Stimulated activated naive CD4-positive, alpha-beta T cell treated with Interleukin-2 at 50 U/mL for 16 hours (primary cell): ENCODE data around the gene RAI14.

ENCODE experiments used
- DNase-seq: peaks from one replicate; lab custom pipeline; 2025; lab: John Stamatoyannopoulos, UW

RAI14 gene

DNA sequence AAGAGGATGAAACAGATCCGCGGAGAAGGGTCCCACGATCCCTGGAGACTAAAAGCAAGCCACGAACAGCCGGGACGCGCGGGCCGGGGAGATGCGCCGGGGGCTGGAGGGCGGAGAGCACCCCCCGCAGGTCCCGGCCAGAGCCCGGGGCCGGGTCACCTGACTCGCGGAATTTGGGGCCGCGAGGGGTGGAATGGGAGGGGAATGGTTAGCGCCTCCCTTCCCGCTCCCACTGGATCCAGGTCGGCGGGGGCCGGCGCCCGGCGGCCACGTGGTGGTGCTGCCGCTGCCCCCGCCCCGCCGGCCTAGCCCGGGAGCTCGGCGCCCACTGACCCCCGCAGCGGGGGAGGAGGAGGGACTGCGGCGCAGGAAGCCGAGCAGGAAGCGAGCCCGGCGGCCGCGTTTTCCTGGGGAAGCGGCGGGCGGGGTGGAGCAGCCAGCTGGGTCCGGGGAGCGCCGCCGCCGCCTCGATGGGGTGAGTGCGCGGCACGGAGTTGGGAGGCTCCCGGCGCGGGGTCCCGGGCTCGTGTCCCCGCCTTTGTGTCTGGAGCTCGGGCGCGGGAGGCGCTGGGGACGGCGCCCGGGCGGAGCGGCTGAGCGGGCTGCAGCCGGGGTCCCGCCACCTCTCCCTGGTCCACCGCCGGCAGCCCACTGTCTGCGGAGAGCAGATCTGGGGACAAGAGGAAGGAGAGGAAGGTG lies at the start of gene RAI14:
Gene RAI14, plus strand, starts transcription at position 328 of the 699 bp plus-strand sequence. CDS start 30,592 bp downstream, outside the sequence.
- DNase-seq: no peak

DNA sequence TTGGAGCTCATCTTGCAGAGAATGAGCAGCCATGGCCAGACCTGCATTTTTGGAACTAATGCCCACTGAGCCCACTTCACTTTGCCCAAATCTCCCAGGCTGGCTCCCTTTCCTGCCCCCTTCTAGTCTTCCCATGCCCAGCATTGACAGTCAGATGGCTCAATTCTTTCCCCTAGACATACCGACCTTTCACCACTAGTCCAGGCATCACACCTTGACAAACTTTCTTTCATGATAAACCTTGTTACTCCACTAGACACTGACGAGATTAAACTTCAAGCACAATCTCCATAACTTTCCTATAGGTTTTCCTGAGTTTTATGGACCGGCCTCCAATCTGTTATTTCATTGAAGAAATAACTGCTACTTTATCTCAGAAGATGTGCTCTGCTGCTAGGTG lies 47.8 kb upstream of the RAI14 start:
- no peak for DNase-seq

DNA sequence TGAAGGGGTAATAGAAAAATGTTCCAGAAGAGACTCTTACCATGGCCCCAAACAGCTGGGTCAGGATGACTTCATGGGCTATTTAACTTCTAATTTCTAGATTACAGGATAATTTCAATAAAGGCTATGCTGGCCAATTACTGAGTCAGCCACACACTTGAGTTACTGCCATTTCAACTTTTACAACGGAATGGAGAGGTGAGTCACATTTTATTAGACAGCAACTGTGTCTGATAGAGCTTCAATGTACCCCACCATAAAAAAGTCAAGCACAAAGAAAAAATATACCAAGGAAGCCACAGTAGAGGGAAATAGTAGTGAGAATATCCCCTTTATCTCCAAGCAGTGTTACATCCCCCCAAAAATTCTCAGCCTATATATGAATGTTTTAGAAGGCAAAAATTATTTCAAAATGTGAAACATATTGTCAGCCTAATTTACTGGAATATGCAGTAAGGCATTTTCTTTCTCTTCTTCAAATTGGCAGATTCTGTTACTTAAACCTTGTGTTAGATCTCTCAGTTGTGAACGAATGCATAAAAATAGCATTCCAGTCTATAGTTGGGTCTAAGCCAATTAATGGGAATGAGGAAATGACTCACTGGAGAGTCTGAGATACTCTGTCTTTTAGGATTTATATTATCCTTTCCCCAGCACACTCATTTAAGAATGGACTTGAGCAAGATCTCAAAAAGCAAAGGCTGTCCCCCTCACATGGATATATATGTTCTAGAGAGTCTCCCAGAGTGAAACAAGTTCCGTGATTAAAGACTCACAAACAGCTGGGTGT lies 47.1 kb upstream of the RAI14 start:
- no peak for DNase-seq

DNA sequence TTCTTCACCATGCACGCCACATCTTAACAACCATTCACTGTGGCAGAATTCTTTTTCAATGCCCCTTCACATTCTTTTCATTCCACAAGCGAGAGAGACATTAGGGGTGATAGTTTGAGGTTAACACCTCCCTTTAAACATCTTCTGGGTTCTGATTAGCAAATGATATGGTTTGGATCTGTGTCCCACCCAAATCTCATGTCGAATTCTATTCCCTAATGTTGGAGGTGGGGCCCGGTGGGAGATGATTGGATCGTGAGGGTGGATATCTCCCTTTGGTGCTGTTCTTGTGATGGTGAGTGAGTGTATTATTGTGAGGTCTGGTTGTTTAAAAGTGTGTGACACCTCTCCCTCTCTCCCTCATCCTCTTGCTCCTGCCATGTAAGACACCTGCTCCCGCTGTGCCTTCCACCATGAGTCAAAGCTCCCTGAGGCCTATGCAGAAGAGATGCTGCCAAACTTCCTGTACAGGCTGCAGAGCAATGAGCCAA lies 46.1 kb upstream of the RAI14 start:
- no peak for DNase-seq

DNA sequence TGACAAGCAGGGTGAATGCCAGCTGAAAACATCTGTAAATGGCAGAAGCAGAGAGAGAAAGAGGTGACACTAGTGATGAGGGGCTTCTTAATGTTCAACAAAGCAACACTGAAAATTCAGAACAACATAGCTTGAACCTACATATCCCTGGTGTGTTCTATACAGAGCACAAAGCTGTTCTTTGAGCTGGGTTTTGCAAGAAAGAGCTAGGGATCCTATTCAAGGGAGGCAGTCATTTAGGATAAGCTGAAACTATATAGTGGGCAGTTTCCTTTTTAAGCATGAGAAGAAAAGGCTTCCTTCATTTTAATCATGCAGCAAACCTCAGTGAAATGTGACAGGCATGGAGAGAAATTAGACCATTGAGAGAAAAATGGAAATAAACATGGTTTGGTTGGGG lies 45.6 kb upstream of the RAI14 start:
- DNase-seq: no peak

DNA sequence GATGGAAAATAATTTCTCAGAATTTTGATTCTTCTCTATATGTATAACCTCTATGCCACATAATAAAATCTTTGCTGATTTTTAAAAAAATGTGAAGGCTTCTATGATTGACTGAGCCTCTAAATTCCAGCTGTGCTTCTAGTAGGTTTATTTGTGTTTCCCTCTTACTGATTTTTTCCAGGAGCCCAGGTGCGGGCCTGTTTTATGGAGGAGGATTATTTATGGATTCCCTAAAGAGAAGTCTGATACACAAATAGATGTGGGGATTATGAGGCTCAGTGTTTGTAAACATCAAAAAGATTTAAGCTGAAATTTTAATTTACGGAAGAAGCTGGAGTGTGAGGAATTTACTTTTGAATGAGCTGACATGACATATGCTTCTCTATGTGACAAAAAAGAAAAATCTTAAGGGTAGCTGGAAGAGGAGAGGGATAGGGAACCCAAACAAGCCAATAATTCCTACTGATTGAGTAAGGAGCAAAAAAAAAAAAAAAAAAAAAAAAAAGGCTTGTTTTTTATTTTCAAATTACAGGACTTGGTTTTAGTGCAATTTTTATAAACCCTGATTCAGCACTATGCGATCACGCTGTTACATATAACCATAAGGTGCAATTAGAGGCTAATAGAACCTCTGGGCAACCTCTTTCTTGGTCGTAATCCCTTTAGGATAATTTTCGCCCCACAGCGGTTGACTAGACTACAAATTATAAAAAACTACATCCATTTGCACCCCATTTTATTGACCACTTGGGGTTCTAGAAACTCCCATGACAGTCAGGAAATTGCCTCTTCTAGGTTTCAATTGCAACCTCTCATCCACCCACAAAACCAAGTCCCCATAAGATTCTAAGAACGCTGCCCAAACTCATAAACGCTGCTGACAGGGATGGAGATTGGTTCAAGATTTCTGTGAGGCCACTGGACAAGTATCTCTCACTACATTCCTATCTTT lies 44.4 kb upstream of the RAI14 start:
- no peak for DNase-seq

DNA sequence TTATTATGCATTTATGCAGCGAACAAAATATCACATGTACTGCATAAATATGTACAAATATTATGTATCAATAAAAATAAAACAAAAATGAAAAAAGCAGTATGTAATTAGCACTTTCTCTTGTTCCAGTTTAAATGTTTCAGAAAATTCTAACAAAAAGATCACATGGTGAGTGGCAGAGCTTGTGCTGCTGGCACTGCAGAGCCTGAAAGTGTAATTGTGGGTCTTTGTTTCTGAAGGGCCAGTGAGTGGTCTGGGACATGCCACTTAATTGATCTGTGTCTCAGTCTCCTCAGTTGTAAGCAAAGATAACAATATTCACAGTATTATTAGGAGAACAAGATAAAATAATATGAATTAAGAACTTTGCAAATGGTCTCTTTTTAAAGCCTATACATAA lies 39.5 kb upstream of the RAI14 start:
- no peak for DNase-seq

DNA sequence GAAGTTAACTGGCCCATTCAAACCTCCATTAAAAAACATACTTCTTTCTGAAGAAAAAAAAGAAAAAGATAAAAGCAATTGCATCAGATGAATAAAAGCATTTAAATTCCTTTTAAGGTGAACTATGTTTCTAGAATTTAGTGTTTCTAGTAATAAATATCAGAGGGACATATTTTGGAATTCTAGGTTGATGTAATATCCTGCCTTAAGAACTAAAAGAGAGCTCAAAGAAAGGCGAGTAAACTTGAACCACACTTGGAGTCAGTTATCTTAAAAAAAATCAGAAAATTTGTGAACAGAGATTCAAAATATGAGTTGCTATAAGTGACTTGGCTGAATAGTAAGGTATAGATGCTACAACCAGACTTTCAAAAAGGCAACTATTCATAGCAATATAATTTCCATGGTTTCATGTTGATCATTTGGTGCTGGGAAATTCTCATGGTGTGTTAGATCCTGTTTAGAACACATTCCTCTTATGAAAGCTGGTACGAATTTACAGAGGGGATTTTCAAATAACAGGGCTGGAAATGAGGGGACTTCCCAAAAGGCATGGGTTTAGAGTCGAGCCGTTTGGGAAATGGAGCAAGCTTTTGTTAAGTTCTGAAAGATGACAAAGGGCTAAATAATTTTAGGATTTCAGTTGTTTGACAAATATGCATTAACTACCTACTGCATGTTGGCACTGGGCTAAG lies 37.6 kb upstream of the RAI14 start:
- DNase-seq: no peak

DNA sequence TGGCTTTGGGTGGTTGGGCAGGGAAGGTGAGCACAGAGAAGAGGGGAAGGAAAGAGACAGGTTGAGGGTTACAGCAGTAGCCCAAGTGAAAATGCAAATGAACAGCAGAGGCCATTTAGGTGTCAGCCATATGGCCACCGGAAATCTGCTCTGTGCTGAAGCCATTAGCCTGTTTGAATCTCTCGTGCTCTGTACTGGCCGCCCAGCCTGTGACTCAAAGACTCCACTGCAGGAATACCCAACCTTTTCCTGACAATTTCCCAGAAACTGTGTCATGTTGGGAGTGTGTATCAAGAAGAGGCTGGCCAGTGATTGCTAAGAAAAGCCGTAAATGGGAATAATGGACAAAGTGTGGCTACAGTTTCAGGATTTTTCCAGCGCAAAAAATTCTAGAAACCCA lies 35.9 kb upstream of the RAI14 start:
- DNase-seq: no peak

DNA sequence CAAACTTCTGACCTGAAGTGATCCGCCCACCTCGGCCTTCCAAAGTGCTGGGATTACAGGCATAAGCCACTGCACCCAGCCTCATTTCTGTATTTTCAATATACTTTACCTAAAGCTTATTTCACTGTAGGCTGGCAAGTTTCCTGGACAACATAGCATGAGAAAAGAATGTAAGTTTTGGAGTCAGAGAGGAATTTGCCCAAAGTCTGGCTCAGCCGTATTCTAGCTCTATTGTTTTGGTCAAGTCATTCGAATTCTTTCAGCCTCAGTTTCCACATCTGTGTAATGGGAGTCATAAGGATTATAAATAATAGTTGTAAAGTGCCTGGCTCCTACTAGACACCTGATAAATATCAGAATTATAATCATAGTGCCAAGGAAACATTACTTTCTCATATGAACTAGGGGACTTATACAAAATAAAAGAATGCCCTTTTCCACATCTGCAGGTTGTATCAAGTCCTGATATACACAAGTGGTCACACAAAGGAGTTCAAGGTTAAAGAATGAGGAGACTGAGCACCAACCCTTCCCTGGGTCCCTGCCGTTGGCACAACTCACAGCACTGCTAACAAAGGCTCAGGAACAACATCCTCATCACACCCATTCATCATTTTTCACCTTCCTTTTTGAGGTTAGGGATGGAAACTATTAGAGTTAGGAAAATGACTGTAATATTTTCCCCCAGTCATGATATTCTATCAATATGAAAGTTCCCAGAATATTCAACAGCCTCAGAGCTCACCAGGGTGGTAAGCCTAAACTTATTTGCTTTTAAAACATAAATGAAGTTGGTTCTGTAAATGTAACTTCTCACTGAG lies 34.6 kb upstream of the RAI14 start:
- no peak for DNase-seq

DNA sequence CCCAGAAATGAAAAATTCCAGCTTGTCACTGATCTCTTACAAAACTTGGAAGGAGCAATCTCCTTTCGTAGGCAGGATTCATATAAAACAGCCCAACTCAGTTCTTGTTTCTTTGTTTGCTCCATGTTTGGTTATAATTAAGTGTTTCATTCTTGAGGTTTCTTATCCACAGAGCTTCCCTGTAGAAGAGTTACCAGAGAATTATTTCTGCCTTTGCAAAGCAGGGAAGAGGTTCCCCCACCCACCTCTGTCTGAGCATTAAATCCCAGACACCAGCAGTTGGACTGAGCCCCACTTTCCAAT lies 34.1 kb upstream of the RAI14 start:
- DNase-seq: no peak

DNA sequence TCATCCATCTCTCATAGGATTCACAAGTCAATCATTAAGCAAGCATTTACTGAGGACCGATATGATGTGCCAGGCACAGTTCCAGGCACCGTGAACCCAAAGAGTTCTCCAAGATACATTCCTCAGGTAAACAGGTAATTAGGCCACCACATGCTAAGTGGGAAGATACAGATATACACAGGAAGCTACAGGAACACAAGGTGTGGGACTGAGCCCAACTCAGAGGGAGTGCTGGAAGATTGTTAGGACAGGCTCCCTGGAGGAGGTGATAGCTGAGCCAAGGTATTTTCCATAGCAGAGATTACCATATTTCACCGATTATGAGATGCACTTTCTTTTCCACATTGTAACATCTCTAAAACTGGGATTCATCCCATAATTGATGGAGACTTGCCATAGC lies 31.4 kb upstream of the RAI14 start:
- DNase-seq: no peak

DNA sequence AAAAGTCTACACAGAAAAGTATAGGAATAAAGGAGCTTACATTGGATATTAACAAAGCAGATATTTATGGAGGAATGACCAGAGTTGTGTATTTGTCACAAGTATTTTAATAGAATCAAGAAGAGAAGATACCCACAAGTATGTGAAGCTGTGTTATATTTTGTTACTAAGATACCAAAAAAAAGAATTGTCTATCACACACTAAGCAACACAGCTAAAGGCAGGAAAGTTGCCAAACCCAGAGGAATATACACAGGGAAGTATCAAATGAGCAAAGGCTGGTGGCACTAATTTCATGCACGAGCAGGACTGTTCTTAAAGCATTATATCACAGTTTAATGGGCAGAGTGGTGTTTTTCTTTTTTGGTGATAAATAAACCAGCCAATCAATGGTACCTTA lies 30.9 kb upstream of the RAI14 start:
- DNase-seq: no peak

DNA sequence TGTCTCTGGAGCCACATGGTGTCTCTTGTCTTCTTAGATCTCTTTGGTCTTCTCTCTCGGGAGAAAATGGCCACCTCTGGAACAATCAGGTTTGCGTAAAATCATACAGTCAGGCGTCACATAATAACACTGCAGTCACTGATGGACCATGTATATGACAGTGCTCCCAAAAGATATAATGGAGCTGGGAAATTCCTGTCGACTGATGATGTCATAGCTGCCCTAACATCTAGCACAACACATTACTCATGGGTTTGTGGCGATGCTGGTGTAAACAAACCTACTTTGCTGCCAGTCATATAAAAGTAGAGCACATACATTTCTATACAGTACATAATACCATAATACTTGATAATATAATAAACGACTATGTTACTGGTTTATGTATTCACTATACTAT lies 30.1 kb upstream of the RAI14 start:
- no peak for DNase-seq

DNA sequence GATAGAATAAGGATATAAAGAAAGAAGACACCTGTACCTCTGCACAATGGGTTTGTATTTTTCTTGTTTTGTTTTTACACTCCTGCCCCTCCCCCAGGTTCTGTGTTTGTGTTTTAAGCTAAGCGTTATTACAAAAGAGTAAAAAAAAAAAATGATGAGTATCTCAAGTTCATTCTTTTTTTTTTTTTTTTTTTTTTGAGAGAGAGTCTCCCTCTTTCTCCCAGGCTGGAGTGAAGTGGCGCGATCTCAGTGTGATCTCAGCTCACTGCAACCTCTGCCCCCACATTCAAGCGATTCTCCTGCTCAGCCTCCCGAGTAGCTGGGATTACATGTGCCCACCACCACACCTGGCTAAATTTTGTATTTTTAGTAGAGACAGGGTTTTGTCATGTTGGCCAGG lies 29.4 kb upstream of the RAI14 start:
- no peak for DNase-seq

DNA sequence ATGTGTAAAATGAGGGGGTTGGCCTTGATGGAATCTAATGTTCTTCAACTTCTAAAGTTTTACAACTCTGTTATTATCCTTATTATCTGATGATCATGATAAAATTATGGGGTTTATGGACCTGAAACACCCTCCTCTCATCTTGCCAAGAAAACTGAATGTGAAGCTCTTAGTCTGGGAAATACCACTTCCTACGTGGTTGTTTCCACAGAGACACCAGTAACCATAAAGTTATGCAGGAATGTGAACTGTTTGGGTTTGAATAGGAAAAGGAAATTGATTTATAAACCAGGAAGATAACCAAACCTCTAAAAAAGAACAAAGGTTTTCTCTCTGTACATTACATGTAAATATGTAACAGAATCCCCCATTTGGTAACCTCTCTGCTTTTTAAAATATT lies 28.3 kb upstream of the RAI14 start:
- DNase-seq: no peak

DNA sequence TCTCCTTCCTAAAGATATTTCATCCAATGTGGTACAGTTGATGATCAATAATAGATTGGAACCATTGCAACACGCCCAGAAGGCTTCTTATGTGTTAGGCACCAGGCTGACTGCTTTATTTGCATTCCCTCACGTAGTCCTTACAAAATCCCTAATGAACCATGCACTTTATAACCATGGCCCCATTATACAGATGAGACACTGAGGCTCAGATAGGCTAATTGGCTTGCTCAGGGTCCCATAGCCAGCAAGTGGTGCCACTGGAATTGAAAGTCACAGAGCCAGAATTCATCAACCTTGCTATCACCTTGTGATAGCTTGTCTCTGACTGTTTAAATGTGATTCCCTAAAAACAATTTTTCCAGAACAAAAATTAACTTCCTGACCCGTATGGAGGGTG lies 27.8 kb upstream of the RAI14 start:
- no peak for DNase-seq

DNA sequence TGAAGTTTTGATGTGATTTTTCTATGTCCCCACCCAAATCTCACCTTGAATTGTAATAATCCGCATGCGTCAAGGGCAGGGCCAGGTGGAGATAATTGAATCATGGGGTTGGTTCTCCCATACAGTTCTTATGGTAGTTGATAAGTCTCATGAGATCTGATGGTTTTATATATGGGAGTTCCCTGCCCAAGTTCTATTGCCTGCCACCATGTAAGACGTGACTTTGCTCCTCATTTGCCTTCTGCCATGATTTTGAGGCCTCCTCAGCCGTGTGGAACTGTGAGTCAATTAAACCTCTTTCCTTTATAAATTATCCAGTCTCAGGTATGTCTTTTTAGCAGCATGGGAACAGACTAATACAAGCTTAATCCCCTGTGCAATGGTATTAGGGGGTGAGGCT lies 25.5 kb upstream of the RAI14 start:
- DNase-seq: no peak

DNA sequence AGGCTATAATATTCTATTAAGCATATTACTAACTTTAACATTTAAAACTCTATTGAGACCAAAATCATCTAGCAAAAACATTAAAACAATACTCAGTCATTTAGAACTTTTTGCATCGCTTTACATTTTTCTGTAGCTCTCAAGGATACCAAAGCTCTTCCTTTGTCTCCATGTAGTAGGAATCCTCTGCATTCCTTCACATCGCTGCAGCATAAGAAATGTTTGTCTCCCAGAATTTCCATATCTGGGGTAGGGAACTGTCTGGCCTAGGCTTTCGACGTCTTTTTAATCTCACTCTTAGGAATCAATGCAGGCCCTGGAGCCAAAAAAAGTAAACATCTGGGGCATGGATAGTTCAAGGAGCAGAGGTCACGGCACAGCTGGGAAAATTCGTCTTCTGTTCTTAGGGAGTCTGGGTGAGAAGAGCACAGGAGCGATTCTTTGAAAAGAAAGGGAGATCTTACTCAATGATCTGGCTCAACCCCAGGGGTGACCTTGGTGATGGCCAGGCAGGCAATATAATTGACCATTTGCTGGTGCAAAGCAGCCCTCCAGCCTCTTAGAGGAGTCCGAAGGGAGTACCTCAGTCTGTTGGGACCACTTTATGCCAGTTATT lies 23.2 kb upstream of the RAI14 start:
- no peak for DNase-seq

DNA sequence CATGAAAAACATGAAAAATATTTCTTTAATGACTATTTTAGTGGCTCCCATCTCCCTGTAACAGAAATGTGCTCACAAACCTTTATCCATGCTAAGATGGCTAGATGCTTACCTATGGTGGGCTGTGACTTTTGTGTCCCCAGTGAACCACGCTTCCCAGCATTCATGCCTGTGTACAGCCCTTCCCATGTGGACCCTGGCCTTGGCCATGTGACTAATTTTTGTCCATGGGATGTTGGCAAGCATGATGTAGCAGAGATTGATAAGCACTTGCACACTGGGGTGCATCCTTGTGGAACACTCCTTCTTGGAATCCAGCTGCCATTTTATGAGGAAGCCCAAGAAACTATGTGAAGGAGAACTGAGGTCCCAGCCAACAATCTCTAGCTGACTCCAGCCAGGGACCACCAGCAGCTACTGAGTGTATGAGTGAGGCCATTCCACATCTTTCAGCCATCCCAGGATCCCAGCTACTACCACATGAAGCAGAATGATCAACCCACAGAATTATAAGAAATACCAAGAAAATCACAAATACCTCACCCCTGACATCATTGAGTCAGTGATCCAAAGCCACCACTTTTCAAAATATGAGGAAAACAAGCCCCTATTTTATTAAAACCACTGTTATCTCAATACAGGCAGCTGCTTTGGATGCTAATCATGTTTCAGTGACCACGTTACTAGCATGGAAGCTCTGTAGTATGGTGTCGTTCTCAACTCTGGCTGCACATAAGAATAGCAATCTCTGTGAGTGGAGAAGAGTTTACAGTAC lies 16.1 kb upstream of the RAI14 start:
- DNase-seq: no peak
